ENCODE results near the gene FAM120A. TPM values are rescaled to one million over a fixed set of nuclear protein-coding genes. Genes with fewer than 3 reads are reported as not detected.

FAM120A gene
- total RNA-seq, 1 donor from 2014 or later, result 93.1 TPM

GRCh38 chr9:93431539-93432105 is 19.9 kb upstream of the FAM120A start:
- Mint-ChIP-seq H3K27me3 (ENCODE audit: unreplicated experiment) (peaks cover 8% of the 10 kb centered on the region), H3K4me3 (ENCODE audit: unreplicated experiment) (no peak overlapping the region), H3K36me3 (ENCODE audit: unreplicated experiment) (no peaks in the 10 kb centered on the region), H3K9me3 (ENCODE audit: unreplicated experiment) (peaks cover 4% of the 10 kb centered on the region), H3K4me1 (ENCODE audit: unreplicated experiment) (no peaks in the 10 kb centered on the region), H3K27ac (ENCODE audit: unreplicated experiment) (no peak overlapping the region)
- no peak for DNase-seq (ENCODE audit: extremely low spot score, unreplicated experiment)
- TF ChIP-seq, protein P1, sequence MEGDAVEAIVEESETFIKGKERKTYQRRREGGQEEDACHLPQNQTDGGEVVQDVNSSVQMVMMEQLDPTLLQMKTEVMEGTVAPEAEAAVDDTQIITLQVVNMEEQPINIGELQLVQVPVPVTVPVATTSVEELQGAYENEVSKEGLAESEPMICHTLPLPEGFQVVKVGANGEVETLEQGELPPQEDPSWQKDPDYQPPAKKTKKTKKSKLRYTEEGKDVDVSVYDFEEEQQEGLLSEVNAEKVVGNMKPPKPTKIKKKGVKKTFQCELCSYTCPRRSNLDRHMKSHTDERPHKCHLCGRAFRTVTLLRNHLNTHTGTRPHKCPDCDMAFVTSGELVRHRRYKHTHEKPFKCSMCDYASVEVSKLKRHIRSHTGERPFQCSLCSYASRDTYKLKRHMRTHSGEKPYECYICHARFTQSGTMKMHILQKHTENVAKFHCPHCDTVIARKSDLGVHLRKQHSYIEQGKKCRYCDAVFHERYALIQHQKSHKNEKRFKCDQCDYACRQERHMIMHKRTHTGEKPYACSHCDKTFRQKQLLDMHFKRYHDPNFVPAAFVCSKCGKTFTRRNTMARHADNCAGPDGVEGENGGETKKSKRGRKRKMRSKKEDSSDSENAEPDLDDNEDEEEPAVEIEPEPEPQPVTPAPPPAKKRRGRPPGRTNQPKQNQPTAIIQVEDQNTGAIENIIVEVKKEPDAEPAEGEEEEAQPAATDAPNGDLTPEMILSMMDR (IDR thresholded peaks at IDR 0.05), result no peak

GRCh38 chr9:93432964-93433363 is 18.5 kb upstream of the FAM120A start:
- Mint-ChIP-seq H3K4me1 (ENCODE audit: unreplicated experiment) (no peaks in the 10 kb centered on the region), H3K9me3 (ENCODE audit: unreplicated experiment) (no peaks in the 10 kb centered on the region), H3K4me3 (ENCODE audit: unreplicated experiment) (no peak overlapping the region), H3K27ac (ENCODE audit: unreplicated experiment) (no peak overlapping the region), H3K27me3 (ENCODE audit: unreplicated experiment) (peaks cover 5% of the 10 kb centered on the region), H3K36me3 (ENCODE audit: unreplicated experiment) (no peaks in the 10 kb centered on the region)
- DNase-seq (ENCODE audit: extremely low spot score, unreplicated experiment), result no peak
- TF ChIP-seq, protein P1 (IDR thresholded peaks at IDR 0.05), result no peak

DNA sequence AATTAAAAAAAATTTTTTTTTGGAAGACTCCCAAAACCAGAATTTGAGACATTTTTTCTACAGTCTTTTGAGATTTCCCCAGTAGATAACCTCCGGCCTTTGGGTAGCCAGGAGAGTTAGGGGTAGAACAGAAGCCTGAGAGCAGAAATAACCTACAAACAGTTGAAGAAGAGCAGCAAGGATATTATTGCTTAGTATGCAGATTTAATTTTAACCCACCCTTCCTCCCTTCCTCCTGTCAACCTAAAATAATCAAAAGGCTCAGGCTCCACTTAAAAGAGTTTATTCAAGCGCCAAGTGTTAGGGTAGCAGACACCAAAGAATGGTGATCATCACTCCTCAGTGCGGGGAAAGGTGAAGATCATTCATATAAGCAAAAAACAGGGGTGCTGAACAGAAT is 17.4 kb upstream of the FAM120A start:
- Mint-ChIP-seq H3K27ac (ENCODE audit: unreplicated experiment) (no peak overlapping the region), H3K36me3 (ENCODE audit: unreplicated experiment) (no peaks in the 10 kb centered on the region), H3K4me3 (ENCODE audit: unreplicated experiment) (no peak overlapping the region), H3K27me3 (ENCODE audit: unreplicated experiment) (peaks cover 5% of the 10 kb centered on the region), H3K9me3 (ENCODE audit: unreplicated experiment) (no peaks in the 10 kb centered on the region), H3K4me1 (ENCODE audit: unreplicated experiment) (no peaks in the 10 kb centered on the region)
- TF ChIP-seq, protein P1 (IDR thresholded peaks at IDR 0.05), result no peak
- DNase-seq (ENCODE audit: extremely low spot score, unreplicated experiment), result no peak

- H3K27ac Mint-ChIP-seq (ENCODE audit: unreplicated experiment), result no peak overlapping the region
- TF ChIP-seq, protein P1 (IDR thresholded peaks at IDR 0.05), result no peak
- no peak overlapping the region for H3K4me3 Mint-ChIP-seq (ENCODE audit: unreplicated experiment)
- H3K27me3 Mint-ChIP-seq (ENCODE audit: unreplicated experiment), result no peaks in the 10 kb centered on the region
- H3K36me3 Mint-ChIP-seq (ENCODE audit: unreplicated experiment), result no peaks in the 10 kb centered on the region
- H3K4me1 Mint-ChIP-seq (ENCODE audit: unreplicated experiment), result no peaks in the 10 kb centered on the region
- DNase-seq (ENCODE audit: extremely low spot score, unreplicated experiment), result no peak
- no peaks in the 10 kb centered on the region for H3K9me3 Mint-ChIP-seq (ENCODE audit: unreplicated experiment)
These were observed 16.1 kb upstream of the FAM120A start for GRCh38 chr9:93435386-93435785.

DNA sequence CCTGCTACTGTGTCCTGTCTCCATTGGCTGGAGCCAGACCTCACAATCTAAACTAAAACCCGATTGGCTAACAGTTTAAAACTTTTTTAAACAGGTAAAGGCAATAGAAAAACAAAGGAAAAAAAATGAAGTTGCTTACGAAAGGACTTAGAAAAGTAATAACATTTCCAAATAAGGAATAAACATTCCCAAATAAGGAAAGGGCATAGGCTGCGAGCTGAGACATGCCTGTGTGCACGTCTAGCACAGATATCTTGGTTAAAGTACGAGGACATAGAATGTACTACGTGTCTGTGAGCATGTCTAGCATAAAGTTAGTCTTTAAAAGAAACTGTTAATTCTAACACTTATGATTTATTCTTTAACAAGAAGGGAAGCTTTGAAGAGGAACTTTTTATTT is 15.3 kb upstream of the FAM120A start:
- H3K36me3 Mint-ChIP-seq (ENCODE audit: unreplicated experiment), result no peaks in the 10 kb centered on the region

More for the DNA sequence above, 15.3 kb upstream of the FAM120A start:
- no peaks in the 10 kb centered on the region for H3K9me3 Mint-ChIP-seq (ENCODE audit: unreplicated experiment)
- TF ChIP-seq, protein P1 (IDR thresholded peaks at IDR 0.05), result no peak
- H3K27ac Mint-ChIP-seq (ENCODE audit: unreplicated experiment), result no peak overlapping the region
- no peaks in the 10 kb centered on the region for H3K4me1 Mint-ChIP-seq (ENCODE audit: unreplicated experiment)
- no peaks in the 10 kb centered on the region for H3K27me3 Mint-ChIP-seq (ENCODE audit: unreplicated experiment)
- no peak for DNase-seq (ENCODE audit: extremely low spot score, unreplicated experiment)
- no peak overlapping the region for H3K4me3 Mint-ChIP-seq (ENCODE audit: unreplicated experiment)
